GM19035 (cell line): ENCODE measurements around the gene RACGAP1.

Experiments
- ATAC-seq: cut with Tn5 transposase; IDR thresholded peaks from one replicate; pipeline ENCODE4 v1.9.1; 2021; ENCODE audit not compliant: unreplicated experiment

Gene RACGAP1

GRCh38 chr12:49944046-49944445, 81.2 kb downstream of the RACGAP1 start:
- ATAC-seq = no peak

- ATAC-seq = no peak
These were observed 81.7 kb downstream of the RACGAP1 start for GRCh38 chr12:49943625-49943960.

- no peak for ATAC-seq
These were observed 82.2 kb downstream of the RACGAP1 start for GRCh38 chr12:49942921-49943624.

GRCh38 chr12:49942512-49942893, 82.8 kb downstream of the RACGAP1 start:
- ATAC-seq = no peak

- no peak for ATAC-seq
These were observed 83.5 kb downstream of the RACGAP1 start for GRCh38 chr12:49941556-49942511.

GRCh38 chr12:49939707-49940106, 85.6 kb downstream of the RACGAP1 start:
- ATAC-seq = no peak

- ATAC-seq = no peak
These were observed 86.0 kb downstream of the RACGAP1 start for GRCh38 chr12:49939307-49939706.
